A549 treated with CORT108297 at 1 μM for 4 hours (cell line): ENCODE measurements around the gene TDRD10. TPM values are rescaled to one million over a fixed set of nuclear protein-coding genes. Genes with fewer than 3 reads are reported as not detected.

Experiments
- total RNA-seq: library from RNA; stranded (reverse); fragments of 200-300 nt; extraction: Qiagen RNA extraction; gene quantifications from 5 replicates; pipeline ENCODE4 v1.2.3, GENCODE V29; 2022

Gene TDRD10
- total RNA-seq, result not detected in 5 replicates

GRCh38 chr1:154502066-154502743 is at the start of gene TDRD10, which contains the start of gene SHE:
TDRD10 (plus strand) TSS chr1:154502219; CDS start chr1:154506904, 4,685 bp downstream.
SHE (minus strand) TSS chr1:154502412; CDS start chr1:154502026, 386 bp downstream.

GRCh38 chr1:154557939-154558719 is 56.1 kb downstream of the TDRD10 start, which contains the start of gene UBE2Q1:
UBE2Q1 (minus strand) TSS chr1:154558662; CDS start chr1:154558553, 109 bp downstream.

GRCh38 chr1:154567386-154568156 is 65.6 kb downstream of the TDRD10 start, which contains the start of gene CHRNB2:
CHRNB2 (plus strand) TSS chr1:154567778; CDS start chr1:154568045, 267 bp downstream.

Other genes starting within 250 kb of the TDRD10 start
- 93.9 to 107 TPM (median 96.3 TPM) in 5 replicates for gene HAX1, start 229.6 kb upstream of the TDRD10 start, total RNA-seq
- gene AQP10, start 181.1 kb upstream of the TDRD10 start, total RNA-seq, result not detected in 5 replicates
- 27.7 to 38.3 TPM (median 35.1 TPM) in 5 replicates for gene ATP8B2, start 176.7 kb upstream of the TDRD10 start, total RNA-seq
- gene IL6R, start 96.9 kb upstream of the TDRD10 start, total RNA-seq, result 16.8 to 23.9 TPM (median 18.5 TPM) in 5 replicates
- gene SHE, start 193 bp downstream of the TDRD10 start, total RNA-seq, result 0.05 to 0.19 TPM (median 0.06 TPM) in 5 replicates
- gene UBE2Q1, start 56.4 kb downstream of the TDRD10 start, total RNA-seq, result 51.5 to 71.9 TPM (median 67.1 TPM) in 5 replicates
- gene CHRNB2, start 65.6 kb downstream of the TDRD10 start, total RNA-seq, result 0.30 to 0.57 TPM (median 0.49 TPM) in 5 replicates
- gene ADAR, start 106.0 kb downstream of the TDRD10 start, total RNA-seq, result 68.2 to 82.4 TPM (median 76.3 TPM) in 5 replicates